H9 (cell line): Measurements from ENCODE around the gene CASQ1. TPM values are rescaled to one million over a fixed set of nuclear protein-coding genes. Genes with fewer than 3 reads are reported as not detected.
A peak's percentile ranks its signal among the peaks of the same experiment; 100 is the strongest.

Experiments
- DNase-seq: peaks from one replicate; pipeline ENCODE4 v3.0.0-alpha.2; 2017
- H2AFZ ChIP-seq: one replicate; pipeline ENCODE4 v1.6.1; 2013; ENCODE audit warnings: mild to moderate bottlenecking, low read length, control low read depth, moderate library complexity
- H2AK5ac ChIP-seq: 2 replicates; pipeline ENCODE4 v1.6.1; 2013; ENCODE audit warnings: low read length, control low read depth, mixed read lengths; ENCODE audit not compliant: insufficient read length
- H2BK120ac ChIP-seq: one replicate; pipeline ENCODE4 v1.6.1; 2013; ENCODE audit warnings: low read depth, mild to moderate bottlenecking, low read length, control low read depth, inconsistent platforms; ENCODE audit not compliant: poor library complexity, severe bottlenecking
- H2BK12ac ChIP-seq: 2 replicates; pipeline ENCODE4 v1.6.1; 2013; ENCODE audit warnings: low read length, control low read depth, mixed read lengths, low read depth; ENCODE audit not compliant: insufficient read length
- H2BK15ac ChIP-seq: 2 replicates; pipeline ENCODE4 v1.6.1; 2013; ENCODE audit warnings: low read depth, low read length, control low read depth
- H2BK20ac ChIP-seq: one replicate; pipeline ENCODE4 v1.6.1; 2013; ENCODE audit warnings: low read depth, mild to moderate bottlenecking, low read length, control low read depth, inconsistent platforms; ENCODE audit not compliant: poor library complexity, severe bottlenecking
- H2BK5ac ChIP-seq: 2 replicates; pipeline ENCODE4 v1.6.1; 2013; ENCODE audit warnings: low read length, control low read depth, mixed read lengths; ENCODE audit not compliant: insufficient read length
- H3K14ac ChIP-seq: 2 replicates; pipeline ENCODE4 v1.6.1; 2013; ENCODE audit warnings: low read length, control low read depth; ENCODE audit not compliant: insufficient read depth
- H3K18ac ChIP-seq: 2 replicates; pipeline ENCODE4 v1.6.1; 2013; ENCODE audit warnings: low read depth, mild to moderate bottlenecking, mixed read lengths, low read length, control low read depth; ENCODE audit not compliant: insufficient read length
- H3K23ac ChIP-seq: 2 replicates; pipeline ENCODE4 v1.6.1; 2013; ENCODE audit warnings: low read length, control low read depth, mixed read lengths, low read depth; ENCODE audit not compliant: insufficient read length
- H3K23me2 ChIP-seq: 2 replicates; pipeline ENCODE4 v1.6.1; 2013; ENCODE audit warnings: low read depth, mild to moderate bottlenecking, mixed read lengths, low read length, control low read depth; ENCODE audit not compliant: insufficient read length, poor library complexity, severe bottlenecking
- H3K27ac ChIP-seq: 2 replicates; pipeline ENCODE4 v1.5.1; 2013; ENCODE audit warnings: low read length, control low read depth, mixed read lengths, low read depth; ENCODE audit not compliant: insufficient read length
- H3K27me3 ChIP-seq: 2 replicates; pipeline ENCODE4 v1.6.1; 2013; ENCODE audit warnings: low read length, control low read depth, inconsistent platforms; ENCODE audit not compliant: insufficient read depth
- H3K4ac ChIP-seq: 2 replicates; pipeline ENCODE4 v1.6.1; 2013; ENCODE audit warnings: low read depth, mild to moderate bottlenecking, control low read depth, inconsistent platforms, low read length, moderate library complexity
- H3K4me1 ChIP-seq: 2 replicates; pipeline ENCODE4 v1.6.1; 2013; ENCODE audit warnings: low read length, control low read depth, inconsistent platforms; ENCODE audit not compliant: insufficient read depth
- H3K4me2 ChIP-seq: 2 replicates; pipeline ENCODE4 v1.6.1; 2013; ENCODE audit warnings: low read length, control low read depth, mixed read lengths; ENCODE audit not compliant: insufficient read length, insufficient read depth
- H3K56ac ChIP-seq: 2 replicates; pipeline ENCODE4 v1.6.1; 2013; ENCODE audit warnings: low read depth, mild to moderate bottlenecking, mixed read lengths, low read length, control low read depth; ENCODE audit not compliant: insufficient read length
- H3K79me1 ChIP-seq: 2 replicates; pipeline ENCODE4 v1.6.1; 2013; ENCODE audit warnings: low read depth, mild to moderate bottlenecking, moderate library complexity, low read length, control low read depth, inconsistent platforms; ENCODE audit not compliant: insufficient read depth, poor library complexity, severe bottlenecking
- H3K79me2 ChIP-seq: 2 replicates; pipeline ENCODE4 v1.6.1; 2013; ENCODE audit warnings: low read length, control low read depth, inconsistent platforms; ENCODE audit not compliant: insufficient read depth
- H3K9ac ChIP-seq: 2 replicates; pipeline ENCODE4 v1.6.1; 2013; ENCODE audit warnings: low read length, control low read depth, mixed read lengths; ENCODE audit not compliant: insufficient read length; ENCODE audit errors: extremely low read depth
- H3K9me3 ChIP-seq: one replicate; pipeline ENCODE4 v1.6.1; 2013; ENCODE audit warnings: low read depth, low read length, inconsistent platforms; ENCODE audit not compliant: control insufficient read depth
- H3T11ph ChIP-seq: one replicate; pipeline ENCODE4 v1.6.1; 2013; ENCODE audit warnings: mild to moderate bottlenecking, low read length, control low read depth, inconsistent platforms
- H4K20me1 ChIP-seq: one replicate; pipeline ENCODE4 v1.6.1; 2013; ENCODE audit not compliant: control insufficient read depth, insufficient read length, insufficient read depth
- H4K5ac ChIP-seq: 2 replicates; pipeline ENCODE4 v1.6.1; 2013; ENCODE audit warnings: low read depth, mild to moderate bottlenecking, mixed read lengths, low read length, control low read depth; ENCODE audit not compliant: insufficient read length
- H4K8ac ChIP-seq: replicated peaks from 2 replicates; pipeline ENCODE4 v1.6.1; 2013; ENCODE audit warnings: low read length, control low read depth, mixed read lengths, low read depth; ENCODE audit not compliant: insufficient read length
- H4K91ac ChIP-seq: 2 replicates; pipeline ENCODE4 v1.6.1; 2013; ENCODE audit warnings: low read depth, mild to moderate bottlenecking, moderate library complexity, mixed read lengths, low read length, control low read depth; ENCODE audit not compliant: insufficient read length
- H3K27ac Mint-ChIP-seq, 3 experiments: 2 replicates in 2 of 3; 3 replicates in 1 of 3; pipeline ENCODE4 v1.8.0; 2020 to 2021; ENCODE audit warnings: mixed read lengths in 3 of 3, mild to moderate bottlenecking in 1 of 3, moderate library complexity in 1 of 3
- H3K27me3 Mint-ChIP-seq: 2 replicates; pipeline ENCODE4 v1.8.0; 2021; ENCODE audit warnings: low read depth, mild to moderate bottlenecking, moderate library complexity, mixed read lengths
- H3K36me3 Mint-ChIP-seq, 3 experiments: 2 replicates in 2 of 3; 3 replicates in 1 of 3; pipeline ENCODE4 v1.8.0; 2020 to 2021; ENCODE audit warnings: low read depth in 3 of 3, mixed read lengths in 3 of 3; ENCODE audit not compliant: insufficient read depth in 1 of 3
- H3K4me1 Mint-ChIP-seq, 2 experiments: 2 replicates each; pipeline ENCODE4 v1.8.0; 2020; ENCODE audit warnings: mixed read lengths in 2 of 2
- H3K4me3 Mint-ChIP-seq, 2 experiments: 2 replicates in 1 of 2; 3 replicates in 1 of 2; pipeline ENCODE4 v1.8.0; 2020 to 2021; ENCODE audit warnings: mild to moderate bottlenecking in 2 of 2, mixed read lengths in 2 of 2, moderate library complexity in 1 of 2
- H3K9me3 Mint-ChIP-seq, 2 experiments: 2 replicates in 1 of 2; 3 replicates in 1 of 2; pipeline ENCODE4 v1.8.0; 2020; ENCODE audit warnings: mild to moderate bottlenecking in 2 of 2, mixed read lengths in 2 of 2, moderate library complexity in 1 of 2
- WGBS: extraction: QIAGEN DNeasy Blood & Tissue Kit; methylation state at CpG from one replicate; pipeline ENCODE4 v1.1.7; 2013; ENCODE audit warnings: missing lambda C conversion rate, low lambda C conversion rate, mixed read lengths; ENCODE audit not compliant: insufficient read length; ENCODE audit errors: extremely low coverage; 5-methylcytosine and 5-hydroxymethylcytosine counted together
- total RNA-seq: library from RNA; stranded (reverse); gene quantifications from 2 replicates; pipeline ENCODE4 v1.2.1, GENCODE V29; 2021
- TF ChIP-seq, protein P1 (sequence below): fragments of 200-600 bp; sonication (generic); conservative IDR thresholded peaks from 3 replicates; pipeline ENCODE4 v1.8.0; 2021; ENCODE audit warnings: antibody characterized with exemption, mild to moderate bottlenecking

Gene CASQ1
- total RNA-seq, 1 experiment from 2014 or later = 0.55 TPM

DNA sequence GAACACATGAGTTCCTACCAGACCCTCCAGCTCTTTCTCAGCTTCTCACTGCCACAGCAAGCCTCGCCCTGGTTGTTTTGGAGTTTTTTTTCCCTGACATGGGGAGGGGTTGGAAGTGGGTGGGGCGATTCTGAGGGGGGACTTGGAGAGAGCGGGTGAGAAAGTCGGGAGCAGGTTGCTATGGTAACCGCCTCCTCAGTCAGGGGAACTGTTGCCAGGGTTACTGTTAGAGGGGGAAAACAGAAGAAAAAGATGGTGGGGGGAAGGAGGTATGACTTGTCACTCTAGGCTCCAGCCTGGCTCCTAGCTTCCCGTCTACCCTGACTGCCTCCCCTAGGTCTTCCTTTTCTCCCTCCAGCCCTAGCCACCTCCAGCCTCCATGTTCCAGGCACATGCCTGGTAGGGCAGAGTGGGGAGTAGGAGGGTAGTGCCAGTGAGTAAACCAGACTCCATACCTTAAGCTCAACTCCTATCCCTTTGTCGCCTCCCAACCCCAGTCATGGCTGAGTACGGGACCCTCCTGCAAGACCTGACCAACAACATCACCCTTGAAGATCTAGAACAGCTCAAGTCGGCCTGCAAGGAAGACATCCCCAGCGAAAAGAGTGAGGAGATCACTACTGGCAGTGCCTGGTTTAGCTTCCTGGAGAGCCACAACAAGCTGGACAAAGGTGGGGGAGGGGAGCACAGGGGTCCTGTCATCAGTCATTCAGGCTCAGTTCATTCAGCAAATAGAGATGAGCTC, 20.8 kb downstream of the CASQ1 start:
- no peak overlapping the region for H2BK5ac ChIP-seq
- H3K27me3 Mint-ChIP-seq = no peaks in the 10 kb centered on the region
- H3K23ac ChIP-seq = no peak overlapping the region
- H3K4me2 ChIP-seq = no peak overlapping the region
- no peak overlapping the region for H3K18ac ChIP-seq
- no peak overlapping the region for H3K14ac ChIP-seq
- no peak overlapping the region for H2AK5ac ChIP-seq
- no peak overlapping the region for H3K9ac ChIP-seq
- no peak overlapping the region for H3K4ac ChIP-seq
- H2AFZ ChIP-seq = no peak overlapping the region
- no peaks in the 10 kb centered on the region for H3K79me1 ChIP-seq
- peaks cover 60% of the 10 kb centered on the region in 2 experiments for H3K4me1 Mint-ChIP-seq
- no peaks in the 10 kb centered on the region; a peak in 1 of 5 replicates for H3K9me3 Mint-ChIP-seq
- H4K8ac ChIP-seq = no peak overlapping the region
- TF ChIP-seq, protein P1, sequence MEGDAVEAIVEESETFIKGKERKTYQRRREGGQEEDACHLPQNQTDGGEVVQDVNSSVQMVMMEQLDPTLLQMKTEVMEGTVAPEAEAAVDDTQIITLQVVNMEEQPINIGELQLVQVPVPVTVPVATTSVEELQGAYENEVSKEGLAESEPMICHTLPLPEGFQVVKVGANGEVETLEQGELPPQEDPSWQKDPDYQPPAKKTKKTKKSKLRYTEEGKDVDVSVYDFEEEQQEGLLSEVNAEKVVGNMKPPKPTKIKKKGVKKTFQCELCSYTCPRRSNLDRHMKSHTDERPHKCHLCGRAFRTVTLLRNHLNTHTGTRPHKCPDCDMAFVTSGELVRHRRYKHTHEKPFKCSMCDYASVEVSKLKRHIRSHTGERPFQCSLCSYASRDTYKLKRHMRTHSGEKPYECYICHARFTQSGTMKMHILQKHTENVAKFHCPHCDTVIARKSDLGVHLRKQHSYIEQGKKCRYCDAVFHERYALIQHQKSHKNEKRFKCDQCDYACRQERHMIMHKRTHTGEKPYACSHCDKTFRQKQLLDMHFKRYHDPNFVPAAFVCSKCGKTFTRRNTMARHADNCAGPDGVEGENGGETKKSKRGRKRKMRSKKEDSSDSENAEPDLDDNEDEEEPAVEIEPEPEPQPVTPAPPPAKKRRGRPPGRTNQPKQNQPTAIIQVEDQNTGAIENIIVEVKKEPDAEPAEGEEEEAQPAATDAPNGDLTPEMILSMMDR = no peak
- no peak overlapping the region for H2BK20ac ChIP-seq
- H3K27ac ChIP-seq = no peak overlapping the region
- peaks cover under 1% of the 10 kb centered on the region for H3K23me2 ChIP-seq
- H3K79me2 ChIP-seq = no peaks in the 10 kb centered on the region
- no peak overlapping the region for H3K56ac ChIP-seq
- DNase-seq = no peak
- H4K91ac ChIP-seq = no peak overlapping the region
- no CpG with 5 or more reads among the region's 10 CpGs for WGBS
- no peak overlapping the region for H4K5ac ChIP-seq
- H3K9me3 ChIP-seq = no peaks in the 10 kb centered on the region
- H2BK15ac ChIP-seq = no peak overlapping the region
- no peak overlapping the region for H3K4me3 Mint-ChIP-seq
- no peaks in the 10 kb centered on the region for H3K27me3 ChIP-seq
- peaks cover 35 to 89% (median 52%) of the 10 kb centered on the region in 3 experiments for H3K36me3 Mint-ChIP-seq
- H3K27ac Mint-ChIP-seq = peak overlapping the region in 2 of 3 experiments; percentile 28 to 89; a peak in 3 of 7 replicates
- no peaks in the 10 kb centered on the region for H4K20me1 ChIP-seq
- no peak overlapping the region for H2BK12ac ChIP-seq
- no peak overlapping the region for H3T11ph ChIP-seq
- H2BK120ac ChIP-seq = no peak overlapping the region
- peaks cover 16% of the 10 kb centered on the region; the same call in 1 of the 2 replicates for H3K4me1 ChIP-seq
